Skin of body (tissue), 2 donors: ENCODE results near the gene SLC18A3. TPM values are rescaled to one million over a fixed set of nuclear protein-coding genes. Genes with fewer than 3 reads are reported as not detected.

Source experiments
- DNase-seq: peaks from one replicate; lab custom pipeline; 2025; lab: John Stamatoyannopoulos, UW
- total RNA-seq: library from RNA; depleted of rRNA; stranded (reverse); fragments of >200 nt; gene quantifications from one replicate; pipeline ENCODE4 v1.2.3, GENCODE V29; 2014

SLC18A3 gene
- total RNA-seq, 1 donor from 2014 or later: not detected

- DNase-seq: no peak
Observed at GRCh38 chr10:49651039-49651835, 41.1 kb downstream of the SLC18A3 start.

- no peak for DNase-seq
Observed at GRCh38 chr10:49651917-49652316, 41.8 kb downstream of the SLC18A3 start.

DNA sequence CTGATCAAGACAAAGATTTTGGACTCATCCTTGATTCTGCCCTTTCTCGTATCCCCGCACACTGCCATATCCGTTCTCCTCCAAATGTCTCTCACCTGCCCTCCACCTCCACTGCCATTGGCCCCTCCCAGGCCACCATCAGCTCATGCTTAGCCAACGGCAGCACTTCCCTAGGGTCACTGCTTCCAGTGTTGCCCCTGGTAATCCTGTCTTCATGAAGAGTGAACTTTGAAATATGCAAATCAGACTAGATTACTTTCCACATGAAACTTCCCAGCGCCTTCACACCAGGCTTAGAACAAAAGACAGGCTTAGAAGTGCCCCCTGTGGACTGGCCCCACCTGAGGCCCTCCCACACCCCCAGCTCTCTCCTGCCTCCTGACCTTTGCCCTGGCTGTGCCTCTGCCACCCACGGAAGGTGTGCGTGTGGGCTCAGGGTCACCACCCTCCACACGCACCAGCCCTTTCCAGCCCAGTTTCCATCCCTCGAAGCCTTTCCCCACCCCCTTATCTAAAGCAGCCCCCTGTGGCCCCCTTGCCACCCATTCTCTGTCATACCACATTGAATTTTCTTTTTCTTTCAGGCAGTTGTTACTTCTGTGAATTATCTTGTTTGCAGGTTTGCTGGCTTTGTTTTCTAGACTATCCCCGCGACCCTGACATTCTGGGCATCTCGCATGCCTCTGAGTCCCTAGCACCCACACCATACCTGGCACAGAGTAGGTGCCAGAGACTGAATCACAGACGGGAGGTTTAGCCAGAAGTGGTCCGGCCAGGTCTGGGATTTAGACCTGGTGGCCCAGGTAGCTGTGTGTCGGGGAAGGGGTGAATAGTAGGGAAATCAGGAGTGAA is 42.5 kb downstream of the SLC18A3 start:
- DNase-seq: no peak

GRCh38 chr10:49653273-49653929 is 43.3 kb downstream of the SLC18A3 start:
- DNase-seq: no peak

- DNase-seq: no peak
Observed at GRCh38 chr10:49654036-49654693, 44.1 kb downstream of the SLC18A3 start.

- DNase-seq: no peak
Observed at GRCh38 chr10:49655099-49655498, 45.0 kb downstream of the SLC18A3 start.

DNA sequence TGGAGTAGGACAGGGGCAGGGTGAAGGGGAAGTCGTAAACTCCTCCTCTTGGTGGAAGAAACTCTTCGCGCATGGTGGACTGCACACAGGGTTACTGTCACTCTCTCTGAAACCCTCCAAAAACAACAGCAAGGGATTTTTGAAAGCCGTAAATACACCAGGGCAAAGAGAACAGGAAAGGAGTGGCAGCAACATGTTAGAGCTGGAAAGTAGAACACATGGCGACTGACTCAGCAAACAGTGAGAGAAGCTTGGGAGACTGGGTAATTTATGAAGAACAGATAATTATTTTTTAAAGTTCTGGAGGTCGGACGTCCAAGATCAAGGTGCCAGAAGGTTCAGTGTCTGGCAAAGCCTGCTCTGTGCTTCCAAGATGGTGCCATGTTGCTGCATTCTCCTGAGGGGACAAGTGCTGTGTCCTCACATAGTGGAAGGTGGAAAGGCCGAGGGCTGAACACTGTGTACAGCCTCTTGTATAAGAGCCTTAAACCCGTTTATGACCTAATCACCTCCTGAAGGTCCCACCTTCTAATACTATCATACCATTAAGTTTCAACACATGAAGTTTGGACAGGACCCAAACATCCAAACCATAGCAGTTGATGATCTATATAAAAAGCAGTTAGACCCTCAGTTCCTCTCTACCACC is 46.9 kb downstream of the SLC18A3 start:
- no peak for DNase-seq

GRCh38 chr10:49657606-49658005 is 47.5 kb downstream of the SLC18A3 start:
- no peak for DNase-seq

GRCh38 chr10:49661140-49661856 is 51.2 kb downstream of the SLC18A3 start:
- no peak for DNase-seq

Other genes starting within 250 kb of the SLC18A3 start
- gene DRGX, start 214.2 kb upstream of the SLC18A3 start, total RNA-seq: 0.20 TPM
- 17.2 TPM for gene ERCC6, start 71.2 kb upstream of the SLC18A3 start, total RNA-seq
- gene CHAT, start 3.7 kb downstream of the SLC18A3 start, total RNA-seq: not detected
- gene C10orf53, start 69.3 kb downstream of the SLC18A3 start, total RNA-seq: not detected
- gene OGDHL, start 152.0 kb downstream of the SLC18A3 start, total RNA-seq: 0.89 TPM